G401 (cell line): Measurements from ENCODE around the gene GBGT1. TPM values are rescaled to one million over a fixed set of nuclear protein-coding genes. Genes with fewer than 3 reads are reported as not detected.

ENCODE experiments used
- DNase-seq: peaks from one replicate; pipeline ENCODE4 v3.0.0-alpha.2; 2015; ENCODE audit warnings: low spot score
- in situ Hi-C: cut with HindIII; loops from 2 replicates; pipeline ENCODE4 v1.10.0; 2016; ENCODE audit warnings: low sequenced_read_pairs, mixed read lengths
- total RNA-seq: library from RNA; depleted of rRNA; stranded (reverse); fragments of >200 nt; shearing (Covaris generic); gene quantifications from 2 replicates; pipeline ENCODE4 v1.2.3, GENCODE V29; 2014

The GBGT1 gene
- total RNA-seq, 1 experiment from 2014 or later = not detected

DNA sequence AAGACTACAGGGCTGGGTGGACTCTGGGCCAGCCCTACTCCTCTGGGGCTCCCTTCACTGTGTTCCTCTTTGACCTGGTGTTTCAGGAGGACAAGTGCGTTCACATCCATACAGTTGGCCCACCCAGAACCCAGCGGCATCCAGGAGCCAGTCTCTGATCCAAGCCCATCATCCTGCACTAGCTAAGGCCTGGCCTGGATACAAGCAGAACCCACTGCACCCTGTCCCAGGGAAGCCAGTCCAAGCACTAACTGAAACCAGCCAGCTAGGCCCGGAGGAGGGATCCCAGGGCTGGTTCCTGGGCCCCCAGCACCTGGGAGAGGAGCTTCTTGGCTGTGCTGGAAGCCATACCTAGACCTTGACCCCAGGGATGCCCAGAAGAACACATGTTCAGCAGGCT, 4.1 kb upstream of the GBGT1 start:
- DNase-seq = no peak
- in situ Hi-C loops = no loop called here

- DNase-seq = no peak
- in situ Hi-C loops = no loop called here
Observed at GRCh38 chr9:133167096-133167730, 3.5 kb upstream of the GBGT1 start.

DNA sequence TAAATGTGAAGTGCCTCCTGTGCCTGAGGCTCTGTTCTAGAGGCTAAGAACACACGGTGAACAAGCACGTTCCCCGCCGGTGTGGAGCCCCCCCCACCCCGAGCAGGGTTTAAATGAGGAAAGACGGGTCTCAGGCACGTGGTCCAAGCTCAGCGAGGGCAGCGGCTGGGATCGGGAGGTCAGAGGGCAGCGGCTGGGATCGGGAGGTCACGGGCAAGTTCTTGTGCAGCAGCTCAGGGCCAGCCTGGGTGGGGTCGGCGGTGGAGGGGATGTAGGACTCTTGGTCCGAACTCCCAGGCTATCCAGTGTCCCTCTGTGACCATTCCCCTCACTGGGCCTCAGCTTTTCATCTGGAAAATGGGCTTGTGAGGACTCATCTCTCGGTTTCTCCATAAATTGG, 2.7 kb upstream of the GBGT1 start:
- in situ Hi-C loops = no loop called here
- DNase-seq = no peak

DNA sequence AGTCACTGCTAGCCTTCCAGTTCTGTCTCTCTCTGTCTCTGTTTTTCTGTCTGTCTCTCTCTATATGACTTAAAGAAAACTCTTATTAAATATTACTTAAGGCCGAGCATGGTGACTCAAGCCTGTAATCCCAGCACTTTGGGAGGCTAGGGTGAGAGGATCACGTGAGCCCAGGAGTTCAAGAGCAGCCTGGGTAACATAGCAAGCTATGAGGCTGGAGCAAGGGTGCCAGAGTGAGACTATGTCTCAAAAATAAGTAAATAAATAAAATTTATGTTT, 1.7 kb upstream of the GBGT1 start:
- in situ Hi-C loops = no loop called here
- DNase-seq = no peak

- in situ Hi-C loops = no loop called here
- DNase-seq = no peak
Observed at GRCh38 chr9:133164191-133164590, 477 bp upstream of the GBGT1 start.

DNA sequence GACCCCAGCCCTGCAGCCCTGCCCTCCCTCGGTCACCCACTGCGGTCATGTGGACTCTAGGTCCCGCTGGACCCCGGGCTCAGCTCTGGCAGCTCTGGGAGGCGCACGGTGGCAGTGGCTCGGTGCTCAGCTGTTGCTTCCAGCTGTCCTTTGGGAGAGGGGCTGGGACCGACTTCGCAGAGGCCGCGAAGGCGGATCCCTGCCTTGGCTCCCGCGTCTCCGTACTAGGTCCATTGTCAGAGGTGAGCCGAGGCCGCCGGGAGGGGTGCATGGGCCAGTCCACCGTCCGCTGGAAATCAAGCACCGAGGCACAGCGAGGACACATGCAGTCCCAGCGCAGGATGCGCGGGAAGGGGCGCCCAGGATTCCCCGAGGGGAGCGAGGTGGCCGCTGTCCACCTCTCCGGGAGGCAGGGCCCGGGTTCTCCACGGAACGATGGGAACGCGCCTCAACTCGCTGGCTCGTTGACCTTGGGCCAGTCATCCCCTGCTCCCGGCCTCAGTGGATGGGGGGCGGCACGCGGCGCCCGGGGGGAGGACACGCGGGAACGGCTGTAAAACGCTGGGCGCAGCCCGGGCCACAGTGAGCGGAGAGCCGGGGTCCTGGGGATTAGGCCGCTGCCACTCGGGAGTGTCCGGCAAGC, 732 bp downstream of the GBGT1 start:
- in situ Hi-C loops = no loop called here
- no peak for DNase-seq

DNA sequence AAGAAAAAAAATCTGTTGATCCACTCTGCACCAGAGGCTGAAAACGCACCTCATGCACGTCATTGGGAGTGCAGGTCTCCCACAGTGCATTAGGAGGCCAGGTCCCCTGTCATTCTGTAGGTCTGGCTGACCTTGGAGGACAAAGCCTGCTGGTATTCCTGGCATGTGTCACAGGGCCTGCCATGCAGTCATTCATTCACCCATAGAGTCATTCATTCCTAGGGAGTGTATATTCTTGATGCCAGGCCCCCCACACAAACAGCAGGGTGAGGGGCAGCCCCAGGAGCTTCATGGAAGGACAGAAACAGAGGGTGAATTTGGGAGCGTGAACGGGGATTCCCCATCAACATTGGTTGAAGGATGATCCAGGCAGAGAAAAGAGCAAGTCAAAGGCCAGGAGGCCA, 2.2 kb downstream of the GBGT1 start:
- DNase-seq = no peak
- in situ Hi-C loops = no loop called here

GRCh38 chr9:133160742-133161546, 2.8 kb downstream of the GBGT1 start:
- in situ Hi-C loops = no loop called here
- peak; percentile 61 for DNase-seq

DNA sequence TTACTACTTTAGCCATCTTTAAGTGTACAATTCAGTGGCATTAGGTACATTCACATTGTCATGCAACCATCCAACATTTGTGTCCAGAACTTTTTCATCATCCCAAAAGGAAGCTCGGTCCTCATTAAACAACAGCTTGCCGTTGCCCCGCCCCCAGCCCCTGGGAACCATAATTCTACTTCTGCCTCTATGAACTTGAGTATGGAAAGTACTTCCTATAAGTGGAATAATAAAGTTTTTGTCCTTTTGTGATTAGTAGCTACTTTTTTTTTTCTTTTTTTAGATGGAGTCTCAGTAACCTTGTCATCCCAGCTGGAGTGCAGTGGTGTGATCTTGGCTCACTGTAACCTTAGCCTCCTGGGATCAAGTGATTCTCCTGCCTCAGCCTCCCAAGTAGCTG, 5.0 kb downstream of the GBGT1 start:
- no peak for DNase-seq
- in situ Hi-C loops = no loop called here

DNA sequence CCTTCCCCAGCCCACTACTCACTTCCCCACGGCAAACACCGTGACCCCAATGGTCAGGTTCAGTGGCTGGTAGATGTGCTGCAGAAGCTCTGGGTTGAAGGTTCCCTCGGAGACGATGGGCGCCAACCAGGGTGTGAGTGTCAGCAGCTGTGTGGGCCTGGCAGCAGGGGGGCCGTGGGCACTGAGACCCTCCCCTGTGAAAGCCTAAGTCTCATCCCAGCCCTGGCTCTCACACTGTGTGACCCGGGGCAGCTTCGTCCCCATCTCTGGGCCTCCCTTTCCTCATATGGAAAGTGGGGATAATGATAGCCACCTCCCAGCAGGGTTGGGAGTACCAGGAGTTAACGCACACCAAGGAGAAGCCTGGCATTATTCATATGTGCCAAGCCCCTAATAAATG, 8.6 kb downstream of the GBGT1 start:
- in situ Hi-C loops = no loop called here
- DNase-seq = no peak

DNA sequence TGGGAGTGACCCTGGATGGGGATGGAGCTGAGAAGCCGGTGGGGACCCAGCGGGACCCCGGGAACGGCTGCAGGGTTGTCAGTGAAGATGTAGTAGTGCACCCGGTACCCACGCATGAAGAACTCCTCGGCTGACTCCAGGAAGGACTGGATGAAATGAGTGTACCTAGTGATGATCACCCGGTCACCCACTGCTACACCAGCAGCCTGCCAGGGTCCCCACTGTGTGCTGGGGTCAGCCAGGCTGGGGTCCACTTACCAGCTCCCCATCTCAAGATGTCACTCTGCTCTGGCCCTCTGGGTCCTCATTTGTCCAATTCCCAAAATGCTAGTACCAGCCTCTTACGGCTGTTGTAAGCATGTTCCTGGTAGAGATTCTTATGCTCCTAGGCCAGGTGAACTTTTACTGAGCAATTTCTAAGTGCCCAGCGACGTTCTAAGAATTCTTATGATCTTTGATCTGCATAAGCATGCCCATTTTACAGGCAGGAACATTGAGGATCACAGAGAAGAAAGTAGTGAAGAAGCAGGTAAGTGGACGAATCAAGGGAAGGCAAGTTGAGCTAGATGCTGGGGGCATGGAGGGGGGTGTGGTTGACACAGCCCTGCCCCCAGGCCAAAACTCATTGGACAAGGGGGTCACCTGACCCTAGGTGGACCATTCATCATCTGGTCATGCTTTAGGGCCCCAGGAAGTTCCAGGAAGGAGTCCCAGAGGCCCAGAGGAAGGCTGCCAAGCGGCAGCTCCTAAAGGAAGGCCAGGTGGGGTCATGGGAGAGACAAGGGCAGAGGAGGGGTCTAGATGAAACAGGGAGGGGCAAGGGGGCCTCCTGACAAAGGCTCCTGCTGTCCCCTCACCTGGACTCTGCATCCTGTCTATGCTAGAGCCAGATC, 9.4 kb downstream of the GBGT1 start:
- no peak for DNase-seq
- in situ Hi-C loops = no loop called here

GRCh38 chr9:133153227-133154096, 10.3 kb downstream of the GBGT1 start:
- no peak for DNase-seq
- in situ Hi-C loops = no loop called here

- in situ Hi-C loops = no loop called here
- no peak for DNase-seq
Observed at GRCh38 chr9:133151601-133152525, 11.9 kb downstream of the GBGT1 start.

- no peak for DNase-seq
- in situ Hi-C loops = no loop called here
Observed at GRCh38 chr9:133151041-133151440, 12.7 kb downstream of the GBGT1 start.

GRCh38 chr9:133149130-133150015, 14.3 kb downstream of the GBGT1 start:
- DNase-seq = peak; percentile 92
- in situ Hi-C loops = no loop called here

DNA sequence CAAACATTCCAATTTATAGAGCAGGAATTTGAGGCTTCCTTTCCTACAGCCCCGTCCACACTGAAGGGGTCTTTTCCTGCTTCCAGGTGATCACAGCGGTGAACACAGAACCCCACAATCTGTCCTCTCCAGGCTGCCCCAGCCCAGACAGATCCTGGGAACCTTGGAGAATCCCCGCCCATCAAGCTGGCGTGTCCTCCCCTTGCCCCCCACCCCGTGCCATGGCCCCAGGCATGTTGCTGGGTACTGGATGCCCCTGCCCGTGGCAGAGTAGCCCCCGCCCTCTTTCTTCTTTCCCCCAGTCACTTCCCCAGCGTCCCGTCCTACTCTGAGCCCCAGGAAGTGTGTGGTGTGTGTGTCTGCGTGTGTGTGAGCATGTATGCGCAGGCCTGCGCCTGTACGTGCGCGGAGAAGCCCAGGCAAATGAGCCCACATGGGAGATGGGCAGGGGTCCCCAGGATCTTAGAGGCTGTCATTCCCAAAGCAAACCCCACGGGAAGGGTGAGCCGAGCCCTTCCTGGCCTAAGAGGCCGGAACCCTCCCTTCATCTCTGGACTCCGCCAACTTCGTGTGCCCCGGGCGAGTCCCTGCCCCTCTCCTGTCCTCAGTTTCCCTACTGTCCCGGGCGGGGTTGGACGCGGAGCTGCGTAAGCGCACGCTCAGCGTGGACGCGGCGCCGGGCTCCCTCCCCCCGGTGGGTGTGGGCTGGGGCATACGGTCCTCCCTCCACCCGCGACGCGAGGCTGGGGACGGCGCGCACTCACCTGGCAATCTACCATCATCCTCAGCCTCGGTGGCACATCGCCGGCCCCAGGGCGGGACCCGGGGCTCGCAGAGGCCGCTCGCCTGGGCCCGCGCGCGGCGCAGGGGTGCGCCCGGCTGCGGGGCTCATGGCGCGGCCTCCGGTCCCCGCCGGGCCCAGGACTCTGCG, 15.2 kb downstream of the GBGT1 start:
- in situ Hi-C loops = no loop called here

More for the DNA sequence above, 15.2 kb downstream of the GBGT1 start:
- DNase-seq = peak; percentile 38
